ENCODE results near the gene THRSP.

Gene THRSP

GRCh38 chr11:78078218-78079167, 14.8 kb downstream of the THRSP start:
- H3K4me3 ChIP-seq (ENCODE audit: low read depth, low read length), result peak overlapping the region; percentile 92
- no peak for TF ChIP-seq CTCF (conservative IDR thresholded peaks at IDR 0.05; ENCODE audit: low read depth, low read length)
- no peak for DNase-seq (ENCODE audit: low read depth)

GRCh38 chr11:78079232-78080083, 15.8 kb downstream of the THRSP start, which contains the start of gene NDUFC2:
TSS of gene NDUFC2 (minus strand) at chr11:78079862. CDS start at chr11:78079744, 118 bp downstream.
- no peak for TF ChIP-seq CTCF (conservative IDR thresholded peaks at IDR 0.05; ENCODE audit: low read depth, low read length)
- peak; percentile 89 for DNase-seq (ENCODE audit: low read depth)
- H3K4me3 ChIP-seq (ENCODE audit: low read depth, low read length), result peak within 1 kb of the TSS; percentile 92

- H3K4me3 ChIP-seq (ENCODE audit: low read depth, low read length), result peak overlapping the region; percentile 92
- peak; percentile 13 for TF ChIP-seq CTCF (conservative IDR thresholded peaks at IDR 0.05; ENCODE audit: low read depth, low read length)
- no peak for DNase-seq (ENCODE audit: low read depth)
These were observed 16.6 kb downstream of the THRSP start for GRCh38 chr11:78080084-78080817.

- no peak for TF ChIP-seq CTCF (conservative IDR thresholded peaks at IDR 0.05; ENCODE audit: low read depth, low read length)
- peak; percentile 47 for DNase-seq (ENCODE audit: low read depth)
- H3K4me3 ChIP-seq (ENCODE audit: low read depth, low read length), result no peak overlapping the region
These were observed 17.3 kb downstream of the THRSP start for GRCh38 chr11:78080818-78081495.

GRCh38 chr11:78081583-78081982, 17.9 kb downstream of the THRSP start:
- no peak for TF ChIP-seq CTCF (conservative IDR thresholded peaks at IDR 0.05; ENCODE audit: low read depth, low read length)
- DNase-seq (ENCODE audit: low read depth), result no peak
- no peak overlapping the region for H3K4me3 ChIP-seq (ENCODE audit: low read depth, low read length)

- H3K4me3 ChIP-seq (ENCODE audit: low read depth, low read length), result no peak overlapping the region
- DNase-seq (ENCODE audit: low read depth), result no peak
- TF ChIP-seq CTCF (conservative IDR thresholded peaks at IDR 0.05; ENCODE audit: low read depth, low read length), result no peak
These were observed 18.5 kb downstream of the THRSP start for GRCh38 chr11:78082146-78082545.
